Stimulated activated CD4-positive, alpha-beta T cell treated with anti-CD3 and anti-CD28 coated beads, Interleukin-1b, Interleukin-23, amount 100 ng/mL, for 4 hours (primary cell): ENCODE data around the gene ABI3BP.
"Not testable (repeated sequence)": the region's sequence is repeated elsewhere in the genome, so short reads cannot be mapped to it uniquely, and the experiment has no call there.

Source experiments
- DNase-seq, 2 donors: peaks; one replicate each; pipeline ENCODE4 v3.0.0-alpha.2; 2020; ENCODE audit warnings: low read depth in 2 of 2

The ABI3BP gene

DNA sequence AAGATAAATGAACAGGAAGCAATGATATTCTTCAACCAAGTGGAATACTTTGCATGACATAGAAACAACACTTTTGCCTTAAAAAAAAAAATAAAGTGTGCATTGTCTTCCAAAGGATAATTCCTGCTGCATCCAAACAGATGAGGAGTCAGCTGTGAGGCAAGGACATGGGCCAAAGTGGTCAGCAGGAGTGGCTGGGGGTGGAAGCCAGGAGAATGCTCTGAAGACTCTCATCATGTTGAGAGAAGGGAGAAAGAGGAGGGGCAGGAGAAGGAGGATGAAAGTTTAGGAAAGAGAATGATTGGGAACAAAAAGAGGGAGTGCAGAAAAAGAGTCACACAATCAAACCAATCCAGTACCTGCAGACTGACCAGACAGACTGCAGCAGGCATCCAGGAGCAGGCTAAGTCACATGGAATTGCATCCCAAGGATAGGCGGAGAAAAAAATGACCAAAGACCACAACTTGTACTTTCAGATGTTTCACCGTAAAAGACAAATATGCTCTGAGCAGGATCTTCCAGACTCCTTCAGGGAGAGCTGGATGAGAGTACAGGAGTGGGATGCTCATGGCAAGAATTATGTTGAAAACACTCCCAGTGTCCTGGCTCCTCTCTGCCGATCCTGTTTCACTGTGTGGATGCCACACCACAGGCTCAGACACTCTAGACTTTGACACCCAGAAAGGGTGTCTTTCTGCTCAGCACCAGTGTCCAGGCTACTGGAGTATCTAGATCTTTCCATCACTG lies 11.9 kb downstream of the ABI3BP start:
- DNase-seq = no peak

DNA sequence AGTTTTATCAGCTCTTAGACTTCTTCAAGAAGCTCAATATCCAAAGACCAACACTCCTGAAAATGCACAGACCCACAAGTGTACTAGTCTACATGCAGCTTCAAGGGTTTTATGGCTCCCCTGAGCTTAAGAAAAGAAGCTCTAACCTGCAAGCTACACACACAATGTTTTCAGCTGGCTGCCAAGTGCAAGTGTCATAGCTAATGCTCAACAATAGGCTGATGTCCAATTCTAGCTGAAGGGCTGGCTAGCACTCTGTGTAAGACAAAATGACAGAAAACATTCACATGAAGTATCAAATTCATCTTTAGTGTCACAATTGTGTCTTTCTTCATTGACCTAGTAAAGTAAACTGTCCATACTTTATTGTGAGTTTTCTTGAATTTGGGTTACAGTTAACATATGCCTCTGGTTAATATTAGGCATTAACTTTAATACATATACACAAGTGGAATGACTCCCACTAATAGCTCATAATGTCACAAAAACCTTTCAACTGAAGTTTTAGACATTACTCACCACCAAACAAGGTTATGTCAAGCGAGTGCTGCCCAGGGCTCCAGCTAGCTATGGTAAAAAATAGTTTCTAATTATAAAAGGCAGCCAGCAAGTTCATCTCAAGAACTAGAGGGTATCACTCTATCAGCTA lies 15.1 kb downstream of the ABI3BP start:
- no peak for DNase-seq

DNA sequence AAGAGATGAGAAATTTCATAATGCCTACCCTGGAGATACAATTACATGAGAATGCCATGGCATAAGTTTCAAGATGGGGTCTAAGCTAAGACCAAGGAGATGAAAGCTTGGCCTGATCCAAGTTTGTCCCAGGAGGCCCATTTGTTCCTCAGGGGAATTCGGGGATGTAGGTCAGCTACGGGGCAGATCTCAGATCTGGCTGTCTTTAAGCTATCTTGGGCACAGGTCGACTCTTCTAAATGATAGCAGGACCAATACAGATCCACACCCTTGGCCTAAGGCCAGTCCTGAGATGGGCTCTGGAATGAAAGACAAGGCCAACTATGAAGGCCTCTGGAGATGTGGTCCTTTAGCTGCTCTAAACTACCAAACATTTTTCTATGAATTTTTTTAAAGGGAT lies 16.6 kb downstream of the ABI3BP start:
- no peak for DNase-seq

DNA sequence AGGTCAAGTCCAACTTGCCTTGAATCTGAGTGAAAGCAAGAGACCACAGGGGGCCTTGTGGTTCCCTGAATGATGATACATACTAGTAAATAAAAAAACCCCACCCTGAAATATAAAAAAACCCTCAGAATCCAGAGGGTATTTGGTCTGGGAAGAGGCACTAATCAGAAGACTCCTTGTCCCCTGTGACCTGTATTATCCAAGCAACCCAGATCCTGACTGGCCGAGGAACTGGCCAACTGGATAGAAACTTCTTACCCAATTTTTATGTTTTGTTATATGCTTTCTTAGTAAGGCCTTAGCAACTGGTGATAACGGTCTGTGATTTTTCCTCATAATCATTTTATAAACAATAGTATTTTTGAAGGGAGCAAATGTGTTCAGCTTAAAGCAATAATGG lies 17.5 kb downstream of the ABI3BP start:
- no peak for DNase-seq

DNA sequence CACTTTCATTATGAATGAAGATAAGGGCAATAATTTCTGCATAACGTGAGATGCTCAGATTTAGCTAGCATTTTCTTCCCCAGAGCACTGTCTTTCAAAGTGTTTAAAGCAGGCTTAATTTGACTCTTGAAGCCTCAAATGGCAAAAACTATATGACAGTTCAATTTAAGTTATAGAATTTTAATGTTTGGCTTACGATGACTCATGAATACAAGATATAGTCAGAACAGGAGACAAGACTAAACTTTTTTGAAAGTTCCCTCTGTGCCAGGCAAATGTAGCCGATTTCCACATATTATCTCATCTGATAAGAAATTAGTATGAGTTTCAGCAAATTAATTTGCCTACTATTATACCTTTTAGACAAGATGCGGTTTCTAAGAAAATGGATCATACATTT lies 19.6 kb downstream of the ABI3BP start:
- no peak for DNase-seq

DNA sequence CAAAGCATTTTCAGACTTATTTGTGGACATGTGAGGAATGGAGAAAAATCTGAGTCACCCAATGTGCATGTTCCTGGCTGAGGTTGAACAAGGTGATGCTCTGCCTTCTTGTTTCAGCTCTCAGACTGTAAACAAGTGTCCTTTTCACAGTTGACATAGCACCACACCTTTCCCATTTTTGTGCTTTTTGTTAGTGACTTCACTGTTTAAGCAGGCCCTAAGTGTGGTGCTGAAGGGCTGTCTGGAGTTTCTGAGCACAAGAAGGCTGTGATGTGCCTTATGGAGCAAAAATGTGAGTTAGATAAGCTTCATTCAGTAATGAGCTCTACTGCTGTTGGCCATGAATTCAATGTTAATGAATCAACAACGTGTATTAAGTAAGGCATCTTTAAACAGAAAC lies 20.4 kb downstream of the ABI3BP start:
- no peak for DNase-seq

DNA sequence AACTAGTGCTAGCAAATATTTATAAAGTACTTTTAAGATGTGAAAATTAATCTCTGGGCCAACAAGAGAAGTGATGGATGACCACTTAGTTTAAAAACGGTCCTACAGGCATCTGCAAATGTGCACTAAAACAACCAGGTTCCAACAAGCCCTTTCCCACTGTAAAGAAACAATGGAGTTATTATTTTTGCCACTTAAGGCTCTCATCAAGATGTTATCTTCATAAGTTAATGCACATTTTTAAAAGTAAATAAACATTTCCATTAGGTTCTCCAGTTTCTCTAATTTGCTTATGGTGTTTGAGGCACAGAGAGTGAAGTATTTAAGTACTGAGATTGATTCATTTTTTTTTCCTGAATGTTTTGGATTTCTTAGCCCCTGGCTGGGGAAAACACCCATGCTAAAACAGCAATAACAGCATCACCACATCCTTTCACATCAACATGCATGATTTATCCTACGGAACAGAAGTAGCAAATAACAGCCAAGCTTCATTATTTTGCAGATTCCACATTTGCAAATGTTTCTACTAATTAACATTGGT lies 20.8 kb downstream of the ABI3BP start:
- DNase-seq = no peak

DNA sequence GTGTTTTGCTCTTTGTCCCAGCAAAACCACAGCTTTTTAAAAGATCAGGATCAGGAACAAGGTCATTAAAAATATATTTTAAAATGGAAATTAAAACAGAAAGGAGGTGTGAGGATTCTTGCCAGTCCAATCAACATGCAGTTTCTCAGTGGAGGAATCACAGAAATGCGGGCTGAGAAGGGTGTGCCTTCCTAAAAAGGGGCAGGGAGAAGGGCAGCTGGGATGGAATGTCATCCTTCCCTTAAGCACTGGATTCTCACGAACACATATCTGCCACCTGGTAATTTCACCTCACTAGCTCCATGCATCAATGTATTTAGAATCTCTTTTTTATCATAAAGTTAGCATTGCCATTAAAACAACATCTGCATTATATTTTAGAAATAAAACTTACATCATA lies 21.4 kb downstream of the ABI3BP start:
- DNase-seq = no peak

DNA sequence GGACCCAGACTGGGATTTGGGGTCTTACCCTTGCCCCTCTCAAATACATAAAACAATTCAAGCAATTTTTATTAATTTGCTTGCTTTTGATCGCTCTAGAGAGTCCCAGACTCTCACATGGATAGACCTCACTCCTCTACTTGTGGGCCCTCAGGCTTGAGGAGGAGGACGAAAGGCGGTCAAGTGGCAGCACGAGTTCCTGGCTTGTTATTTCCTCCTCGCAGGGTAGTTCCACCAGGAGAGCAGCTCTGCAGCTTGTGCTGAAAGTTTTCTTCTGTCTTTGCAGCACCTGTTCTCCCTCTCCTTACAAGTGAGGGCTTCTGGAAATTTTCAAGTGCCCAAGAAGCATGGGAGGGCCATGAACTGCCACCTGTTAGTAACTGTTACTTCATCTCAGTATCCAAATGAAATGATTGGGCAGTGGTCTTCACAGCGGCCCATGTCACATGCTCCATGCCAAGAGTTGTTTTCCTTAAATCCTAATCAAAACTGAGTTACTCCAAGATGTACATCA lies 22.7 kb downstream of the ABI3BP start:
- no peak for DNase-seq

DNA sequence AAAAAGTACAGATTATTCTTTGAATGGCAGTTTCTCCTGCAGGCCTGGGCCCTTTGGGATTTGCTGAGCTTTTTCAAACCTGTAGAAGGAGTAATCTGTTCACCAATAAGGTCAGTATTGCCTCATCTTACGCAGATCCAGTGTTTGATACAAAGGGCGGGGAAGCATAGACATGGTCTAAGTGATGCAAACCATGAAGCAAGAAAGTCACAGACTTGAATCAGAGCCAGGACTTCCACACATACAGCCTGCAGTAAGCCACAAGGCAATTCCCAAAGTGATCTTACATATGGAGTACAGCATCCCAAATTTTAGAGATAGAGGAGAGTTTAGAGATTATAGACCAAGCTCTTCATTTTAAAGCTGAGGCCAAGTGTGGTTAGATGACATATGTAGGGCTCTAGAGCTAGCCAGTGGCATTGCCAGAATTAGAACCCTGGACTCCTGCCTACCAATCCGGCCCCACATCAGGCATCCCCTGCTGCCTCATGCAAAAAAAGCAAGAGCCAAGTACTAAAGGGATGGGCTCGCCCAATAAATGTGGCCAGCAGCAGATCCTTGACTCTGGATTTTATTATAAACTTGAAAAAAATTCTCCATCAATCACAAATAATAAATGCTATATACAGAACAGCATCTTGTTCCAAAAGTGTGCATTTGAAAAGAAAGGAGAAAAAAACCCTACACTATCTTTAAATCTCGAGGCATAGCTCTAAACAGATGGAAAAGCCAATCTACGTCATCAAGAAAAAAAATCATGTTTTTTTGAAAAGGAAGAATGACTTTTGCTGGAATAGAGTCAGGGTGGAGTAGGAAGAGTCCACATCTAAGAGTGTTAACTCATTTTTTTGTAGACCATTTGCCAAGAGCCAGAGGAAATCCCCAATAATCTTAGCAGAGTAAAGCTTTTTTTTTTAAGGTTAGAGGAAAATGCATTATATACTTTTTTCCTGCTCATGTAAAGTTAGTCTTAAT lies 24.0 kb downstream of the ABI3BP start:
- DNase-seq = no peak

DNA sequence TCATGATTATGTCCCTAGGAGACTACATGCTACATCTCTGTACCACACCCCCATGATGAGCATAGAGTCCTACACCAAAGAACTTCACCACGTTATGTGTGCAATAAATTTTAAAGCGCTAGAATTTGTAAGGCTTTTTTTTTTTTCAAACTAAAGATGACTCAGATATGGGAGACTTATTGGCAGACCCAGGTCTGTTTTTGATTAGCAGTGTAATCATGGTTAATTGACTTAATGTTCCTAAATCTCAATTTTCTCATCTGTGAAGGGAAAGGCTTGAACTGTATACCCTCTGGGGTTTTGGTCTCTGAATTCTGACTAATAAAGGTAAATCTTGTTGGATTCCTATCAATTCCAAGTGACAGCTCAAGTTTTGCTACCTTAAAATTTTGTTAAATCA lies 26.4 kb downstream of the ABI3BP start:
- DNase-seq = no peak

DNA sequence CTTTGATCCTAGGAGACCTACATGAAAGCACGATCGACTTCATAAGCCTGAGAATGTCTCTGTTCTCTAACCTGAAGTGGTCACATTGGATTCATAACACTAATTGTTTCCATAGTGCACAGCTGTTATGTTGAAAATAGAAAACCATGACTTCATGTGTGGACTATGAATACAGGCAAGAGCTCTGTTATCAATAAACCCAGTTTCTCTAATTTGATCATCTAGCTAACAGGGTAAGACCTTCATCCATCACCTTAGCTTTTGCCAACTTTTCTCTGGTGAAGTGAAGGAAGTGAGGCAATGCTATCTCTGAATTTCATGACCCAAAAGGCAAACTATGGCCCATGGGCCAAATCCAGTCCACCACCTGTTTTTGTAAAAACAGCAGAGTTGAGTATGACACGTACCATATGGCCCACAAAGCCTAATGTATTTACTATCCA lies 27.2 kb downstream of the ABI3BP start:
- no peak for DNase-seq

DNA sequence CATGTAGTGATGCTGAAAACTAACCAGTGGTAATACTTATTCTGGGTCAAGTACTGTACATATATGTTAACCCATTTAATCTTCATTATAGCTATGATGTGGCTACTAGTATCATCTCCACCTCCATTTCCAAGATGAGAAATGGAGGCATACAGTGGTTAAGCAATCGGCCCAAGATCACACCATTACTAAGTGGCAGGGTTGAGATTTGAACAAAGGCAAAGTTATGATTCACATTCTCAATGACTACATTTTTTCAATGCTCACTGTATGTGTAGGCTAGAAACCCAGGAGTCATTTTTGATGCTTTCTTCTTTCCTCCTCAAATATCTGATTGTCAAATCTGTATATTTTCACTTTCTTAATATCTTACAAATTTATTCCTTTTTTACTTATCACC lies 30.2 kb downstream of the ABI3BP start:
- no peak for DNase-seq

DNA sequence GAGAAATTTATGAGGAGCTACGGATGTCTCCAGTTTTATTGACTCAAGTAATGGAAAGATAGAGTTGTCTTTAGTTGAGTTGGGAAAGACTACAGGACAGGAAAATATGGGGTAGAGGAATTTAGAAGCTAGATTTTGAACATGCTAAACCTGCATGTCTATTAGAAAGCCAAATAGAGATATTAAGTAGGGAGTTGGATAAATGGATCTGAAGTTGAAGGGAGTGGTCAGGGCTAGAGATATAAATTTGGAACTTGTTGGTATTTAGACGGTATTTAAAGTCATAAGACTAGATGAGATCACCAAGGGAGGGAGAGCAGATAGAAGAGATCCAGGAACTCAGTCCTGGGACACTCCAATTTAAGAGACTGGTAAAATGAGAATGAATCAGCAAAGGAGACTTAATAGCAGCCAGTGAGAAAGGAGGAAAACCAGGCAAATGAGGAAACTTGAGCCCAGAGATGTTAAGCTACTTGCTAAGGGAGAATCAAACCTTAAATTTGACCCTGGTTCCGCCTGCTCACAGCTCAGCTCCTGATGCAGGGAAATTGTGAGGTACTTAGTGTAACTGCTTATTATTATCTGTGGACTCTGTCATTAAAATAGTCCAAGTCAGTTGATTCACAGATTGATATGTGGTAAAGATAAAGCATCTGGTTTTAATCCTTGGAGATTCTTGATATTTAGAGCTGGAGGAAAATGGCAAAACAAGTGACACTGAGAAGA lies 35.8 kb downstream of the ABI3BP start:
- no peak for DNase-seq

DNA sequence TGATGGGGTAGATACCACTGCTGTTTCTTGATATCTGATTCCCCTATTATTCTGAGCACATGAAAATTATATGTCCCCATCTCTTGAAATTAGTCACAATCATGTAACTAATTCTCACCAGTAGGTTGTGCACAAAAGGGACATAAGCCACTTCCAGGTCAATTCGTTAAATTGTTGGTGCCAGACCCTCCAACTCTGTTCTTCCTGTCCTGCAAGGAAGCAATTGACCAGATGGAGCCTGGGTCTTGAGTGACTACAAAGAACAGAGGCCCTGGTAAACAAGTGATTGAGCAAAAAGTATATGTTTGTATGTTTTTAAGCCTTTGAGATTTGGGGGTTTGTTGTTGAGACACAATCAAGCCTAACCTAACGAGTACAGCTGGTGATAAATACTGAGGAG lies 36.9 kb downstream of the ABI3BP start:
- DNase-seq = no peak

DNA sequence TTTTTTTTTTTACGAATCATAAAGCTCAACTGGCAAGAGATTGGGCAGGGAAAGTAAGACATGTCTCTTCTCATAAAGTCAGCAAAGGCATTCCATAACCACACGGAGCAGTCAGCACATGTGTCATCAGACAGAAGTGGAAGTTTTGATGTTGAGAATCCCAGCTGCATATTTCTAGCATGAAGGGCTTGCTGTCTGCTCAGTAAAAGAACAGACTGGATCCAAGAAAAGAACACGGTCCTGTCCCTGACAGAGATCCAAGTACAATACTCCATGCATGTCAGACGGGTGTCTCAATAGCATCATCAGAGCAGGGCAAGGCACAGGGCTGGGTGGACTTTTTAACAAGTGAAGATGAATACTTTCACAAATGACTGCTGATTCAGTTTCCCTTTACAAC lies 38.2 kb downstream of the ABI3BP start:
- no peak for DNase-seq

DNA sequence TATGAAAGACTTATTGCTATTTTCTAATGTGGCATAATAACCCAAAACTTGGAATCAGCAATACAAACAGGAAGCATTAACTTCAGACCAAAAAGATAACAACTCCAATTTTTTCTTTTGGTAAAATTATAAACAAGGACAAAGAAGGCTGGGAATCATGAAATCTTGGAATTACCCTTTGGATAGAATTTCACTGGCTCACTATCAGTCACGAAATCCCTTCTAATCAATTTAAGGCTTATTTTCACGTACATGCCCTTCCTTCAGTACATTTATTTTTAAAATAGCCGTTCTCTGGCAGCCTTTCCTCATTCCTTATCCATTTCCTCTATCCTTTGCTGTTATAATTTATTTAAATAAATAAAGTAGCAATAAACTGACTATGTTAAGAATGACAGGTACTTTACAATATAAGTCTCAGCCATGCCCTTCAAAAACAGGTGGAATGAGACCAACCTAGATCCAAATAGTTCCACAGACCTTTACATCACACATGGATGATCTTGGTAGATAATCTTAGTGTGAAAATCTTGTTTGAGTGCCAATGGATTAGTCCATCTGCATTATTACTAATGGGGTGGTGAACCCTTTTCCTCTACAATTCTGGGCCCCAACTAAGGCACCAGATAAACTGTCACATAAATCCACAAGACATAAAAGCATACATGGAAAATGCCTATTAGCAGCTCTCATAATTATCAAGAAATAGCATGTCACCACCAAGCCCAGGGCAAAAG lies 38.9 kb downstream of the ABI3BP start:
- no peak for DNase-seq

DNA sequence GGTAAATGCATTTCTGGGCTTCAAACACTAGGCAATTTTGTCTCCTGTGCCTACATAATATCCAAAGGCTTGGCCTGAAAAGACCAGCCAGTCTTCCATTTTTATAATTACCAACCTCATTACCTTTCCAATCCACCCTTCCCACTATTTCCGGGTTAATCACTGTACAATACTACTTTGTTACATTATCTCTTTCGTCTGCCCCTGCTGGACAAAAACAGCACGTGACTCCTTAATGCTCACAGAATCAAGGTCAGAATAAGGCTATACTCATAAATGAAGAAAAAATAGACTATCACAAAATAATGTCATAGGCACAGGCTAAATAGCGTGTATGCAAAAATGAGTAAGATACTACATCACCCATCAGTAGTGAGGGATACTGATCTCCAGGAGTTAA lies 40.1 kb downstream of the ABI3BP start:
- no peak for DNase-seq

DNA sequence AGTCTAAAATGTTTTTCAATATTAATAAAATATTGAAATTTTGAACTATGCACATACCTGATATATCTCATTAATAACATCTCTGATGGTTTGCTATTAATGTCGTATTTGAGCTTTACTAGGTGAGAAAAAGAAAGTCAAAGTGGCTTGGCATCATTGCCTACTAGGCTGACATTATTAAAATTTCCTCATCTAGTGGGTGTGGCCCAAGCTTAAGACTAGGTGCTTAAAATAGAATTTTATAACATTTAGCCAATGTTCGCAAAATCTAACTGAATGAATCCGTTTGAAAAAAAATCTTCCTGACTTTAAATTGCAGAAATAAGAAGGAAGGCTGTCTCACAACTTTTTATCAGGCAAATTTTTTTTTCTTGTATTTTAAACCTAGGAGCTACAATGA lies 46.1 kb downstream of the ABI3BP start:
- no peak for DNase-seq

DNA sequence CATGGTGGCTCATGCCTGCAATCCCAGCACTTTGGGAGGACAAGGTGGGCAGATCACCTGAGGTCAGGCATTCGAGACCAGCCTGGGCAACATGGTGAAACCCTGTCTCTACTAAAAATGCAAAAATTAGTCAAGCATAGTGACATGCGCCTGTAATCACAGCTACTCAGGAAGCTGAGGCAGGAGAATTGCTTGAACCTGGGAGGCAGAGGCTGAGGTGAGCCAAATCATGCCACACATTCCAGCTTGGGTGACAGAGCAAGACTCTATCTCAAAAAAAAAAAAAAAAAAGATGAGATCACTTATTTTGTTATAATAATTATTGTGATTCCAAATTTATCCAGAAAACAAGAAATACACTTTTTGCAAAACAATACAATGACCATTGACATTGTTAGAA lies 47.1 kb downstream of the ABI3BP start:
- not testable (repeated sequence) for DNase-seq

DNA sequence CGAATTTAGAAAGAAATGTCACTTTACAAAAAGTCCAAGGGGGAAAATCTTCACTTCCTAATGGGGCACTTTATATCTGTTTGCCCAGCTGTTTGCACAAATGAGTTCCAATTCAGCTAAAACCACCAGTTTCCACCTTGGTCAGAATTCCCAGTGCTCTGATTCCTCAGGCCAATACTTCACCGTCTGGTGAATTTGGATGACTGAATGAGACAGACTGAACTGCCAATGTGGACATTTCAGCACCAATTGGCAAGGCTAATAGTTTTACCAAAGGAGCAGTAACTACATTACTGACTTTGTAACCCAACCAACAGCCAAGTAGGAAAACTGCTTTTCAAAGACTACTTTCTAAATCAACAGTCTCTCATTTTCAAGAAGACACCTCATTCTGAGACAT lies 51.8 kb downstream of the ABI3BP start:
- no peak for DNase-seq
